Gastroesophageal sphincter (tissue), 3 donors: Measurements from ENCODE around the gene FBXW8.

ENCODE experiments used
- CTCF ChIP-seq, 4 experiments: fragments of 200-600 bp in 2 of 4; fragments of 450-650 bp in 2 of 4; sonication (generic) in 1 of 4; IDR thresholded peaks; one replicate each; pipeline ENCODE4 v1.5.1; 2017 to 2019; ENCODE audit warnings: antibody characterized with exemption in 4 of 4, mild to moderate bottlenecking in 2 of 4, moderate library complexity in 2 of 4
- EP300 ChIP-seq: sonication (generic); formaldehyde crosslinking; IDR thresholded peaks from one replicate; pipeline ENCODE4 v1.6.1; 2017; ENCODE audit warnings: antibody characterized with exemption, mild to moderate bottlenecking
- POLR2A ChIP-seq, 2 donors: fragments of 450-650 bp; IDR thresholded peaks; one replicate each; pipeline ENCODE4 v1.6.1; 2017; ENCODE audit warnings: antibody characterized with exemption in 2 of 2, mild to moderate bottlenecking in 2 of 2, moderate library complexity in 1 of 2
- POLR2AphosphoS5 ChIP-seq: sonication (generic); formaldehyde crosslinking; IDR thresholded peaks from one replicate; pipeline ENCODE4 v1.6.1; 2017; ENCODE audit warnings: antibody characterized with exemption

- TF ChIP-seq CTCF (IDR thresholded peaks at IDR 0.05) (no peak), EP300 (no peak), POLR2A (IDR thresholded peaks at IDR 0.05) (no peak), POLR2AphosphoS5 (no peak)
These were observed 40.0 kb downstream of the FBXW8 start for GRCh38 chr12:116950628-116951325.
